H1 (cell line): ENCODE measurements around the gene OCLN. TPM values are rescaled to one million over a fixed set of nuclear protein-coding genes. Genes with fewer than 3 reads are reported as not detected.

Source experiments
- HDAC2 ChIP-seq, 2 experiments: fragments of 300-600 bp in 1 of 2; sonication (generic) in 1 of 2; IDR thresholded peaks; 2 replicates each; pipeline ENCODE4 v1.6.1; 2011 to 2012; ENCODE audit warnings: low read depth in 2 of 2, low read length in 2 of 2, mild to moderate bottlenecking in 2 of 2, moderate library complexity in 2 of 2, borderline replicate concordance in 1 of 2, inconsistent platforms in 1 of 2
- PHF8 ChIP-seq: fragments of 200-600 bp; sonication (generic); conservative IDR thresholded peaks from 2 replicates; pipeline ENCODE4 v1.7.1; 2012; ENCODE audit warnings: low read depth, mild to moderate bottlenecking, inconsistent platforms, low read length, moderate library complexity
- RAD21 ChIP-seq, 2 experiments: IDR thresholded peaks in 1 of 2; conservative IDR thresholded peaks in 1 of 2; 2 replicates each; pipeline ENCODE4 v1.6.1; 2011; ENCODE audit warnings: low read depth in 2 of 2, low read length in 2 of 2, improper control_type of control experiment in 1 of 2, inconsistent platforms in 1 of 2, mild to moderate bottlenecking in 1 of 2, moderate library complexity in 1 of 2
- RFX5 ChIP-seq: IDR thresholded peaks from 2 replicates; pipeline ENCODE4 v1.6.1; 2011; ENCODE audit warnings: low read depth, low read length, improper control_type of control experiment, borderline replicate concordance
- TCF12 ChIP-seq: IDR thresholded peaks from 2 replicates; pipeline ENCODE4 v1.6.1; 2011; ENCODE audit warnings: low read depth, mild to moderate bottlenecking, low read length
- polyA plus RNA-seq, 7 experiments: library from polyadenylated mRNA; depleted of rRNA in 3 of 7; stranded (reverse) in 5 of 7; unstranded in 2 of 7; fragments of >200 nt in 5 of 7; fragments of 200-250 nt in 2 of 7; gene quantifications; 1 replicate in 5 of 7; 2 replicates in 1 of 7; 4 replicates in 1 of 7; pipeline versions ENCODE4 v1.2.1 to v1.2.3, GENCODE V29; 2011 to 2013; ENCODE audit warnings: missing spikeins in 2 of 7, mixed read lengths in 2 of 7
- total RNA-seq: library from RNA; stranded (reverse); fragmentation: NEBNext Ultra II Directional; extraction: Animal tissue kit (Norgen Biotek cat#: 25700); gene quantifications from 2 replicates; pipeline ENCODE4 v1.2.1, GENCODE V29; 2021
- TF ChIP-seq, protein P1 (sequence below): fragments of 300-600 bp; sonication (generic); IDR thresholded peaks from 2 replicates; pipeline ENCODE4 v1.7.1; 2012; ENCODE audit warnings: low read length, moderate library complexity, mild to moderate bottlenecking, inconsistent platforms; ENCODE audit not compliant: insufficient replicate concordance

The OCLN gene
- total and polyA plus RNA-seq, 2 of the 8 experiments (the other 6 are each of a cell fraction or from before 2014, with no cell fraction given): 27.9 to 85.5 TPM

DNA sequence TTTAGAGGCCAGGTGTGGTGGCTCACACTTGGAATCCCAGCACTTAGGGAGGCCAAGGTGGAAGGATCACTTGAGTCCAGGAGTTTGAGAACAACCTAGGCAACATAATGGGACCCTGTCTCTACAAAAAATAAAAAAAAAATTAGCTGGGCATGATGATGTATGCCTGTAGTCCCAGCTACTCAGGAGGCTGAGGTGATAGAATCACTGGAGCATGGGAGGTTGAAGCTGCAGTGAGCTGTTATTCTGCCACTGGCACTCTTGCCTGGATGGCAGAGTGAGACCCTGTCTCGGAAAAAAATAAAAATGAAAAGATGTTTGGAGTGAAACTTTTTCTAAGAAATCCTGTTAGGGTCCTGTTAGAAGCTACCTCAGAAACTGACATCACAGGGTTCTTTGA, 24.2 kb downstream of the OCLN start (continued):
- TF ChIP-seq, protein P1, sequence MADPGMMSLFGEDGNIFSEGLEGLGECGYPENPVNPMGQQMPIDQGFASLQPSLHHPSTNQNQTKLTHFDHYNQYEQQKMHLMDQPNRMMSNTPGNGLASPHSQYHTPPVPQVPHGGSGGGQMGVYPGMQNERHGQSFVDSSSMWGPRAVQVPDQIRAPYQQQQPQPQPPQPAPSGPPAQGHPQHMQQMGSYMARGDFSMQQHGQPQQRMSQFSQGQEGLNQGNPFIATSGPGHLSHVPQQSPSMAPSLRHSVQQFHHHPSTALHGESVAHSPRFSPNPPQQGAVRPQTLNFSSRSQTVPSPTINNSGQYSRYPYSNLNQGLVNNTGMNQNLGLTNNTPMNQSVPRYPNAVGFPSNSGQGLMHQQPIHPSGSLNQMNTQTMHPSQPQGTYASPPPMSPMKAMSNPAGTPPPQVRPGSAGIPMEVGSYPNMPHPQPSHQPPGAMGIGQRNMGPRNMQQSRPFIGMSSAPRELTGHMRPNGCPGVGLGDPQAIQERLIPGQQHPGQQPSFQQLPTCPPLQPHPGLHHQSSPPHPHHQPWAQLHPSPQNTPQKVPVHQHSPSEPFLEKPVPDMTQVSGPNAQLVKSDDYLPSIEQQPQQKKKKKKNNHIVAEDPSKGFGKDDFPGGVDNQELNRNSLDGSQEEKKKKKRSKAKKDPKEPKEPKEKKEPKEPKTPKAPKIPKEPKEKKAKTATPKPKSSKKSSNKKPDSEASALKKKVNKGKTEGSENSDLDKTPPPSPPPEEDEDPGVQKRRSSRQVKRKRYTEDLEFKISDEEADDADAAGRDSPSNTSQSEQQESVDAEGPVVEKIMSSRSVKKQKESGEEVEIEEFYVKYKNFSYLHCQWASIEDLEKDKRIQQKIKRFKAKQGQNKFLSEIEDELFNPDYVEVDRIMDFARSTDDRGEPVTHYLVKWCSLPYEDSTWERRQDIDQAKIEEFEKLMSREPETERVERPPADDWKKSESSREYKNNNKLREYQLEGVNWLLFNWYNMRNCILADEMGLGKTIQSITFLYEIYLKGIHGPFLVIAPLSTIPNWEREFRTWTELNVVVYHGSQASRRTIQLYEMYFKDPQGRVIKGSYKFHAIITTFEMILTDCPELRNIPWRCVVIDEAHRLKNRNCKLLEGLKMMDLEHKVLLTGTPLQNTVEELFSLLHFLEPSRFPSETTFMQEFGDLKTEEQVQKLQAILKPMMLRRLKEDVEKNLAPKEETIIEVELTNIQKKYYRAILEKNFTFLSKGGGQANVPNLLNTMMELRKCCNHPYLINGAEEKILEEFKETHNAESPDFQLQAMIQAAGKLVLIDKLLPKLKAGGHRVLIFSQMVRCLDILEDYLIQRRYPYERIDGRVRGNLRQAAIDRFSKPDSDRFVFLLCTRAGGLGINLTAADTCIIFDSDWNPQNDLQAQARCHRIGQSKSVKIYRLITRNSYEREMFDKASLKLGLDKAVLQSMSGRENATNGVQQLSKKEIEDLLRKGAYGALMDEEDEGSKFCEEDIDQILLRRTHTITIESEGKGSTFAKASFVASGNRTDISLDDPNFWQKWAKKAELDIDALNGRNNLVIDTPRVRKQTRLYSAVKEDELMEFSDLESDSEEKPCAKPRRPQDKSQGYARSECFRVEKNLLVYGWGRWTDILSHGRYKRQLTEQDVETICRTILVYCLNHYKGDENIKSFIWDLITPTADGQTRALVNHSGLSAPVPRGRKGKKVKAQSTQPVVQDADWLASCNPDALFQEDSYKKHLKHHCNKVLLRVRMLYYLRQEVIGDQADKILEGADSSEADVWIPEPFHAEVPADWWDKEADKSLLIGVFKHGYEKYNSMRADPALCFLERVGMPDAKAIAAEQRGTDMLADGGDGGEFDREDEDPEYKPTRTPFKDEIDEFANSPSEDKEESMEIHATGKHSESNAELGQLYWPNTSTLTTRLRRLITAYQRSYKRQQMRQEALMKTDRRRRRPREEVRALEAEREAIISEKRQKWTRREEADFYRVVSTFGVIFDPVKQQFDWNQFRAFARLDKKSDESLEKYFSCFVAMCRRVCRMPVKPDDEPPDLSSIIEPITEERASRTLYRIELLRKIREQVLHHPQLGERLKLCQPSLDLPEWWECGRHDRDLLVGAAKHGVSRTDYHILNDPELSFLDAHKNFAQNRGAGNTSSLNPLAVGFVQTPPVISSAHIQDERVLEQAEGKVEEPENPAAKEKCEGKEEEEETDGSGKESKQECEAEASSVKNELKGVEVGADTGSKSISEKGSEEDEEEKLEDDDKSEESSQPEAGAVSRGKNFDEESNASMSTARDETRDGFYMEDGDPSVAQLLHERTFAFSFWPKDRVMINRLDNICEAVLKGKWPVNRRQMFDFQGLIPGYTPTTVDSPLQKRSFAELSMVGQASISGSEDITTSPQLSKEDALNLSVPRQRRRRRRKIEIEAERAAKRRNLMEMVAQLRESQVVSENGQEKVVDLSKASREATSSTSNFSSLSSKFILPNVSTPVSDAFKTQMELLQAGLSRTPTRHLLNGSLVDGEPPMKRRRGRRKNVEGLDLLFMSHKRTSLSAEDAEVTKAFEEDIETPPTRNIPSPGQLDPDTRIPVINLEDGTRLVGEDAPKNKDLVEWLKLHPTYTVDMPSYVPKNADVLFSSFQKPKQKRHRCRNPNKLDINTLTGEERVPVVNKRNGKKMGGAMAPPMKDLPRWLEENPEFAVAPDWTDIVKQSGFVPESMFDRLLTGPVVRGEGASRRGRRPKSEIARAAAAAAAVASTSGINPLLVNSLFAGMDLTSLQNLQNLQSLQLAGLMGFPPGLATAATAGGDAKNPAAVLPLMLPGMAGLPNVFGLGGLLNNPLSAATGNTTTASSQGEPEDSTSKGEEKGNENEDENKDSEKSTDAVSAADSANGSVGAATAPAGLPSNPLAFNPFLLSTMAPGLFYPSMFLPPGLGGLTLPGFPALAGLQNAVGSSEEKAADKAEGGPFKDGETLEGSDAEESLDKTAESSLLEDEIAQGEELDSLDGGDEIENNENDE: no peak
- no peak for TF ChIP-seq RFX5
- no peak for TF ChIP-seq HDAC2 (IDR thresholded peaks at IDR 0.05; ENCODE audit: borderline replicate concordance in 1 of 2, low read depth in 2 of 2, low read length in 2 of 2)
- no peak for TF ChIP-seq TCF12
- TF ChIP-seq PHF8: no peak
- no peak for TF ChIP-seq RAD21 (IDR thresholded peaks at IDR 0.05 in 1 of 2, conservative IDR thresholded peaks at IDR 0.05 in 1 of 2; ENCODE audit: low read depth in 2 of 2, low read length in 2 of 2)
